CD4-positive, CD25-positive, alpha-beta regulatory T cell (primary cell): ENCODE measurements around the gene FBN1. TPM values are rescaled to one million over a fixed set of nuclear protein-coding genes. Genes with fewer than 3 reads are reported as not detected.

Experiments used
- ATAC-seq, 2 donors: fragments of 150-1000 bp; cut with Tn5 transposase; one replicate each; pipeline ENCODE4 v1.10.0; 2021; ENCODE audit warnings: low read depth in 2 of 2, moderate number of reproducible peaks in 2 of 2, moderate library complexity in 1 of 2
- DNase-seq, 3 donors: peaks; one replicate each; pipeline versions ENCODE4 v3.0.0 to v3.0.0-alpha.2; 2012 to 2022; ENCODE audit warnings: mixed read lengths in 1 of 3
- H3K27ac ChIP-seq: one replicate; pipeline ENCODE4 v1.7.0; 2013; ENCODE audit warnings: mild to moderate bottlenecking, low read length; ENCODE audit not compliant: insufficient read depth, poor library complexity, severe bottlenecking
- H3K27me3 ChIP-seq: one replicate; pipeline ENCODE4 v1.7.0; 2013; ENCODE audit warnings: low read length; ENCODE audit not compliant: control insufficient read depth, insufficient read depth
- H3K36me3 ChIP-seq: one replicate; pipeline ENCODE4 v1.7.0; 2013; ENCODE audit warnings: mild to moderate bottlenecking, low read length, moderate library complexity; ENCODE audit not compliant: control insufficient read depth, insufficient read depth
- H3K4me1 ChIP-seq: 2 replicates; pipeline ENCODE4 v1.7.0; 2013; ENCODE audit warnings: mild to moderate bottlenecking, low read length; ENCODE audit not compliant: insufficient read depth, control insufficient read depth, poor library complexity, severe bottlenecking
- H3K4me3 ChIP-seq: one replicate; pipeline ENCODE4 v1.7.0; 2013; ENCODE audit warnings: low read depth, mild to moderate bottlenecking, low read length, moderate library complexity
- H3K9me3 ChIP-seq, 2 experiments: 1 replicate in 1 of 2; 2 replicates in 1 of 2; pipeline ENCODE4 v1.7.0; 2013; ENCODE audit warnings: low read length in 2 of 2, mild to moderate bottlenecking in 1 of 2, moderate library complexity in 1 of 2; ENCODE audit not compliant: control insufficient read depth in 2 of 2
- H3K27ac Mint-ChIP-seq, 3 donors: one replicate each; pipeline ENCODE4 v1.8.0; 2020 to 2022; ENCODE audit warnings: mild to moderate bottlenecking in 3 of 3, mixed read lengths in 3 of 3, moderate library complexity in 2 of 3
- H3K27me3 Mint-ChIP-seq: one replicate; pipeline ENCODE4 v1.8.0; 2022; ENCODE audit warnings: mild to moderate bottlenecking, mixed read lengths
- H3K36me3 Mint-ChIP-seq: one replicate; pipeline ENCODE4 v1.8.0; 2020; ENCODE audit warnings: mixed read lengths
- H3K4me1 Mint-ChIP-seq, 4 donors: one replicate each; pipeline ENCODE4 v1.8.0; 2020 to 2022; ENCODE audit warnings: mixed read lengths in 4 of 4, mild to moderate bottlenecking in 1 of 4
- H3K4me3 Mint-ChIP-seq, 4 donors: one replicate each; pipeline ENCODE4 v1.8.0; 2020 to 2022; ENCODE audit warnings: mild to moderate bottlenecking in 4 of 4, mixed read lengths in 4 of 4, moderate library complexity in 3 of 4
- H3K9me3 Mint-ChIP-seq, 7 donors: one replicate each; pipeline ENCODE4 v1.8.0; 2020 to 2022; ENCODE audit warnings: mixed read lengths in 7 of 7, mild to moderate bottlenecking in 3 of 7, moderate library complexity in 2 of 7
- polyA plus RNA-seq, 4 donors: library from polyadenylated mRNA; unstranded; fragments of 300-500 nt; fragmentation: Illumina TruSeq; gene quantifications; one replicate each; pipeline ENCODE4 v1.2.3, GENCODE V29; 2021
- total RNA-seq: library from RNA; stranded (reverse); gene quantifications from one replicate; pipeline ENCODE4 v1.2.3, GENCODE V29; 2022

Gene FBN1
- total and polyA plus RNA-seq, 5 donors from 2014 or later: 0.72 TPM; not detected in 4

DNA sequence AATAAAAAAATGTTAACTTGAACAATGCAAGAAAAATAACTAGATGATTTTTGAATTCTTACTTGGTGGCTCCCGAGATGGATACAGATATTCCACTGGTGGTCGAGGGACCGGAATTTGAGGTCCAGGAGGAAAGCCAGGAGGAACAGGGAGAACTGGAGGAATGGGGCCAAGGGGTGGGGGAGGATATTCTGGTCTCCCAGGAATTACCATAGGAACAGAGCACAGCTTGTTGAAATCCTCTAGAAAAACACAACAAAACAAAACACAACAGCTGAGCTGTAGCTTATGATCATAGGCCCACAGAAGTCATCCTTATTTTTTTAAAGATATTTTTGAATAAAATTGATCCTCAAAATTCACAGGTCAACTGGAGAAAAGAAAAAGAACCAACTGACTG lies 129.4 kb downstream of the FBN1 start:
- peaks cover 4% of the 10 kb centered on the region for H3K27me3 Mint-ChIP-seq
- no peaks in the 10 kb centered on the region for H3K36me3 Mint-ChIP-seq
- H3K36me3 ChIP-seq: no peaks in the 10 kb centered on the region
- H3K4me3 ChIP-seq: no peak overlapping the region
- H3K27ac ChIP-seq: no peak overlapping the region
- DNase-seq (no peak), ATAC-seq (no peak)
- no peak overlapping the region for H3K27ac Mint-ChIP-seq
- no peaks in the 10 kb centered on the region for H3K4me1 Mint-ChIP-seq
- no peaks in the 10 kb centered on the region for H3K9me3 ChIP-seq
- peaks cover 0 to 1% (median 0%) of the 10 kb centered on the region in 7 donors for H3K9me3 Mint-ChIP-seq
- H3K4me1 ChIP-seq: no peaks in the 10 kb centered on the region
- H3K27me3 ChIP-seq: no peaks in the 10 kb centered on the region
- H3K4me3 Mint-ChIP-seq: no peak overlapping the region

DNA sequence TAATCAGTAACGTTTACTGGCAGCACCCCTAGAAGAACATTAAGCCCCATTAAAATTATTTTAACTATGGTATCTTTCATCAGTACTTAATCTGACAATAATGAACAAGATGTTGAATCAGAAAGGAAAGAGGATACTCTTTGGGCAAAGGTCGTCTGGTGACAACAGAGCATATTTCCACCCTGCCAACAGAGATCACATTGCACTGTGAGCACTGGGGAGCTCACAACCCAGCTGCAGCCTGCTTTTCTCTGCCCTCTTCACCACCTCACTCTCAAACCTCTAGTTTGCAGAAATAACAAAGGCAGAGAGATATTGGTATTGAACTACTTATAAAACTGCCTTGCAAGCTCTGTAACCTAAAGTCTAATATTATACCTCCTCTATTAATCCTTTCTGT lies 130.0 kb downstream of the FBN1 start:
- DNase-seq (no peak), ATAC-seq (no peak)
- no peak overlapping the region for H3K27ac ChIP-seq
- no peaks in the 10 kb centered on the region for H3K4me1 ChIP-seq
- Mint-ChIP-seq H3K27me3 (peaks cover 4% of the 10 kb centered on the region), H3K4me3 (no peak overlapping the region), H3K4me1 (no peaks in the 10 kb centered on the region), H3K9me3 (peaks cover 0 to 1% (median 0%) of the 10 kb centered on the region in 7 donors), H3K36me3 (no peaks in the 10 kb centered on the region), H3K27ac (no peak overlapping the region)
- no peaks in the 10 kb centered on the region for H3K9me3 ChIP-seq
- H3K4me3 ChIP-seq: no peak overlapping the region
- H3K27me3 ChIP-seq: no peaks in the 10 kb centered on the region
- H3K36me3 ChIP-seq: no peaks in the 10 kb centered on the region

DNA sequence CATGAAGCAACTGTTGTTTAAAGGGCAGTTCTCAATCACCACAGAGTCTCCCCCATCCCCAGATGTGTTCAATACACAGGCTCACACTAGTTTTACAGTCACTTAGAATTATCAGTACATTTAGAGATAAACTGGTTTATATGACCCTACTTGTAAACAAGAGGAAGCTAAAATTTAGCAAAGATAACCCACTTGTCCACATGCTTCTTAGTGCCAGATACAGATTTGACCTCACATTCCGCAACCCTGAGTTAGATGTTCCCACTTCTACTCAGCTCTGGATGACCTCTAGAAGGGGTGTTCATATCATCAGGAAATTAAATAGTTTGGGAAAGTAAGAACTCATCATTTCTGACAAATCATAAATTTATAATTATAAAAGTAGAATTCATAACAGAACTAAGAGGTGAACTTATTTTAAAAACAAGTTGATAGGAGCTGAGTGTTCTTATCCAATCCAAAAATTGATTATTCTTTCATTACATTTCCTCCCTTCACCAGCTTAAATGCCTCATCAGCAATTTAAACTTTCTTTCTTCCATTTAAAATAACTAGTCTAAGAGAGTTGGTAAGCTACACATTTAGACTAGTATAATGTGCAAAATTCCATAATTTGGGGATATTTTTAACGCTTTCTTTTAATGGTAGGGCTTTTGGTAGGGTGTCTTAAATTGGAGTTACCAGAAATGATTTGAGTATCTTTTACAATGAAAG lies 131.2 kb downstream of the FBN1 start:
- Mint-ChIP-seq H3K27ac (no peak overlapping the region), H3K36me3 (no peaks in the 10 kb centered on the region), H3K27me3 (peaks cover 4% of the 10 kb centered on the region), H3K4me1 (no peaks in the 10 kb centered on the region), H3K9me3 (peaks cover 0 to 1% (median 0%) of the 10 kb centered on the region in 7 donors), H3K4me3 (no peak overlapping the region)
- DNase-seq (no peak), ATAC-seq (no peak)
- no peaks in the 10 kb centered on the region for H3K4me1 ChIP-seq
- H3K27ac ChIP-seq: no peak overlapping the region
- H3K4me3 ChIP-seq: no peak overlapping the region
- no peaks in the 10 kb centered on the region for H3K36me3 ChIP-seq
- H3K9me3 ChIP-seq: no peaks in the 10 kb centered on the region
- no peaks in the 10 kb centered on the region for H3K27me3 ChIP-seq

DNA sequence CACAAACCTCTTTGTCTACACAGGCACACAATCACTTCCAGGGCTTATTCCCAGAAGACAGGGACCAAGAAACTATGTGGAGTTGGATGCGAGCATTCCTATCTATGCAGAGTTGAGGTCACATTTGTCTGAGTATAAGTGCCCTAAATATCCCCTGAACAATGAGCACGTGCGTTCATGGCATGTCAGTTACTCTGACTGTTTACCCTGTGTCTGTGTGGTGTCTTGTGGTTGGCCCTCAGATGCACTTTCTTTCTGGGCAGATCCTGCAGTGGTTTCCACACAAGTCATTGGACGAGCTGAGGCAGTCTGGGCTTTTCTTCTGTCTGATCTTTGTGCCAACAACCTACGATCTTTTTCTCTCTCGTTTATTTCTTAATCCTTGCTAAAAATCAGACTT lies 134.5 kb downstream of the FBN1 start:
- no peaks in the 10 kb centered on the region for H3K9me3 ChIP-seq
- no peak overlapping the region for H3K4me3 Mint-ChIP-seq
- H3K36me3 Mint-ChIP-seq: no peaks in the 10 kb centered on the region
- H3K27me3 ChIP-seq: no peaks in the 10 kb centered on the region
- H3K4me3 ChIP-seq: no peak overlapping the region
- no peak for ATAC-seq
- no peak overlapping the region for H3K27ac ChIP-seq
- no peak overlapping the region for H3K27ac Mint-ChIP-seq
- peaks cover 4% of the 10 kb centered on the region for H3K27me3 Mint-ChIP-seq
- DNase-seq: no peak
- H3K4me1 ChIP-seq: no peaks in the 10 kb centered on the region
- H3K9me3 Mint-ChIP-seq: peaks cover 0 to 1% (median 0%) of the 10 kb centered on the region in 7 donors
- no peaks in the 10 kb centered on the region for H3K36me3 ChIP-seq
- H3K4me1 Mint-ChIP-seq: no peaks in the 10 kb centered on the region

DNA sequence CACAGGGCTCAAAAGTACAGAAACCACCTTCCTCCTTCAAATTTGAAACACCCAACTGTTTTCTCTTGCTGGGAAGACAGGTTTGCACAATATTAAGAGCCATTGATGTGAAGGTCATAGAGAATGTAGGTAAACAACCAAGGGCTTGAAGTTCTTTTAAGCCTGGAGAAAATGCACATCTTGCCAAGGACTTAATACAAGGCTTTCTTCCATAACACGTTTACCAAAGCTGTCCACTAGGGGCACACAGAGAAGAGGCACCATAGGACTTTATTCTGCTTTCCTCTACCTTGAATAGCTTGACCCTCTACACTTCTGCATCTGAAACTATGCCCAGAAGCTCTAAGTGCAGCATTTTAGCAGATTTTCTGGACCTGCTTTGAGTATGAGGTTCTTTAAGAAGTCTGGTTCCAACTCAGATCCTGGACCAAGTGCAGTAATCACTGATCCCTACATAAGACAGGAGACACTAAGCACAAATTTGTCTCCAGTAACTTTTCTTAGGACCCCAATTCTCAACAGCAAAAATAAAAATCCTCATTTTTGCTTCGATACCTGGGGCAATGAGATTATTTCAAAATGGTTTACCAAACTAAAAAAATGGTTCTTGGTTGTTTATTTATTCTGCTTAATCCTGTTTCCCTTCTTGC lies 138.0 kb downstream of the FBN1 start:
- no peaks in the 10 kb centered on the region for H3K36me3 Mint-ChIP-seq
- Histone ChIP-seq H3K9me3 (no peaks in the 10 kb centered on the region), H3K27me3 (no peaks in the 10 kb centered on the region), H3K36me3 (no peaks in the 10 kb centered on the region), H3K4me1 (no peaks in the 10 kb centered on the region), H3K27ac (no peak overlapping the region), H3K4me3 (no peak overlapping the region)
- no peak overlapping the region for H3K27ac Mint-ChIP-seq
- H3K9me3 Mint-ChIP-seq: no peaks in the 10 kb centered on the region
- ATAC-seq (no peak), DNase-seq (peak in 1 of 3 donors; percentile 51)
- H3K4me3 Mint-ChIP-seq: no peak overlapping the region
- H3K27me3 Mint-ChIP-seq: no peaks in the 10 kb centered on the region
- H3K4me1 Mint-ChIP-seq: no peaks in the 10 kb centered on the region

DNA sequence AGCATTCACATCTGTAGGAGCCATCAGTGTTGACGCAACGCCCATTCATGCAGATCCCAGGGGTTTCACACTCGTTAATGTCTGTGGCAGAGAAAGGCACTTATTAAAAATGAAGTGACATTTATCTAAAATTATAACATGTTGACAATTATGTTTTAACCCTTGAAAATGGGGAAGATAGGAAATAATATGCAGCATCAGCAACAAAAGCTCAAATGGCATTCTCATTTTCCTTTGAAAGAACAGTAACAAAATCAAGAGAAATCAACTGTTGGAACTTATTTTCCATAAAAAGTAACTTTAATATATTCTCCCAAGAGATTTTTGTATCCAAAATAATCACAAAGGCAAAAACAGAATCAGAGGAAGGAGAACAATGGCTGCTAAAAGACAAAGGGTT lies 140.4 kb downstream of the FBN1 start:
- no peaks in the 10 kb centered on the region for H3K27me3 ChIP-seq
- no peaks in the 10 kb centered on the region for H3K9me3 ChIP-seq
- no peak overlapping the region for H3K4me3 ChIP-seq
- Mint-ChIP-seq H3K27me3 (no peaks in the 10 kb centered on the region), H3K4me1 (no peaks in the 10 kb centered on the region), H3K27ac (no peak overlapping the region), H3K4me3 (no peak overlapping the region), H3K36me3 (no peaks in the 10 kb centered on the region), H3K9me3 (no peaks in the 10 kb centered on the region)
- ATAC-seq (no peak), DNase-seq (no peak)
- no peaks in the 10 kb centered on the region for H3K4me1 ChIP-seq
- H3K27ac ChIP-seq: no peak overlapping the region
- no peaks in the 10 kb centered on the region for H3K36me3 ChIP-seq

DNA sequence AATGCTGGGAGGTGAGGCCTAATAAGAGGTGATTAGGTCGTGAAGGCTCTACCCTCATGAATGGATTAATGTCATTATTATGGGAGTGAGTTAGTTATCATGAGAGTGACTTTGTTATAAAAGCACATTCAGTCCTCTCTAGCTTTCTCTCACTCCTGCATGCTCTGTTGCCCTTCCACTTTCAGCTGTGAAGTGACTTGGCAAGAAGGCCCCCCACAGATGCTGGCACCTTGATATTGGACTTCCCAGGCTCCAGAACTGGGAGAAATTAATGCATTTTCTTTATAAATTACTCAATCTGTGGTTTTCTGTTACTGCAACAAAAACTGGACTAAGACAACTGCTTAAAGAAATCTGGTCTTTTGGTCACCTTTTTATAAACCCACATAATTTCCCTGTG lies 144.3 kb downstream of the FBN1 start:
- H3K9me3 Mint-ChIP-seq: no peaks in the 10 kb centered on the region
- no peaks in the 10 kb centered on the region for H3K4me1 Mint-ChIP-seq
- H3K27me3 Mint-ChIP-seq: no peaks in the 10 kb centered on the region
- no peak overlapping the region for H3K4me3 Mint-ChIP-seq
- H3K36me3 Mint-ChIP-seq: no peaks in the 10 kb centered on the region
- H3K4me1 ChIP-seq: no peaks in the 10 kb centered on the region
- no peak overlapping the region for H3K27ac ChIP-seq
- no peaks in the 10 kb centered on the region for H3K27me3 ChIP-seq
- ATAC-seq (no peak), DNase-seq (no peak)
- H3K4me3 ChIP-seq: no peak overlapping the region
- H3K36me3 ChIP-seq: no peaks in the 10 kb centered on the region
- no peak overlapping the region for H3K27ac Mint-ChIP-seq
- no peaks in the 10 kb centered on the region for H3K9me3 ChIP-seq

DNA sequence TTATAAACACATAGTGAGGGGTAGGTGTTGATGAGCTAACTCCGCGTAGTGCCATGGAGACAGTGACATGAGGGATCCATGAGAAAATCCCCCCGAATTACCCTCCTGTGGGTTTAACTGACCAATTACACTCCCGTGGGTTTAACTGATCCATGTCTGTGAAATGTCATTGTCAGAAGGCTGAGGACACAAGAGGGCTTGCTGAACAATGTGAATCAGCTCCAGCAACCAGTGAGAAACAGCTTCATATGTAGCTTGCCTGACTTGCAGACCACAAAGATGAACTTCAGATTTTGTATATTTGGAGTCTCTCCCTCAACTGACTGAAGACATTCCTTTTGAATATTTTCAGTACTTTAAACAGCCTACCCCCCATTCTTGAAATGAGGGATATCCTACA lies 144.9 kb downstream of the FBN1 start:
- Mint-ChIP-seq H3K4me1 (no peaks in the 10 kb centered on the region), H3K27ac (no peak overlapping the region), H3K36me3 (no peaks in the 10 kb centered on the region), H3K9me3 (no peaks in the 10 kb centered on the region), H3K4me3 (no peak overlapping the region), H3K27me3 (no peaks in the 10 kb centered on the region)
- no peak overlapping the region for H3K27ac ChIP-seq
- ATAC-seq (no peak), DNase-seq (no peak)
- no peak overlapping the region for H3K4me3 ChIP-seq
- no peaks in the 10 kb centered on the region for H3K9me3 ChIP-seq
- no peaks in the 10 kb centered on the region for H3K36me3 ChIP-seq
- H3K27me3 ChIP-seq: no peaks in the 10 kb centered on the region
- H3K4me1 ChIP-seq: no peaks in the 10 kb centered on the region
